GM19467 (cell line): ENCODE results near the gene ITGA6.

Source experiments
- ATAC-seq: cut with Tn5 transposase; IDR thresholded peaks from one replicate; pipeline ENCODE4 v1.9.1; 2021; ENCODE audit warnings: mild to moderate bottlenecking, moderate library complexity; ENCODE audit not compliant: unreplicated experiment

The ITGA6 gene

DNA sequence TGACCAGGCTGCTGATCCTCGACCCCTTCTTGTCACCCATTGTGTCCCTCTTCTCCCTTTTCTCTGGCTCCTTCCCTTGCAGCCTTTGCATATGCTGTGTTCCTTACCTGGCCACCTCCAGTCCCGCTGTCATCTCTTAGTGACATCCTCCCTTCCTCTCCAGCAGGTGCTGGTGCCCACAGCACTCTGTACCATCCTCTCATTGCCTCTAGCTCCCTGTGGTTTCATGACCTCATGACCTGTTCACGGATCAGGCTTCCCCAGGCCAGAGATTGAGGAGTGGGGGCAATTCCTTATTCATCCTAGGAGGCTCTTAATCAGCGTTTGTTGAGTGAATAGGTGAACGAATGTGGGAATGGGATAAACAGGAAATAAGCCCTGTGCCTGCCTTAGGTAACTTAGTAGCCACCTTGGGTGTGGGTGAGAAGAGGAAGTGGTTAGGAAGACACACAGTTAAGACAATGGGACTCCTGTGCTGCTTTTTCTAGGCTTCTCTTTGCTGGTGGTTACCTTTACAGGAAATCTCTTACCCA lies 35.5 kb downstream of the ITGA6 start:
- ATAC-seq, result peak; percentile 48

DNA sequence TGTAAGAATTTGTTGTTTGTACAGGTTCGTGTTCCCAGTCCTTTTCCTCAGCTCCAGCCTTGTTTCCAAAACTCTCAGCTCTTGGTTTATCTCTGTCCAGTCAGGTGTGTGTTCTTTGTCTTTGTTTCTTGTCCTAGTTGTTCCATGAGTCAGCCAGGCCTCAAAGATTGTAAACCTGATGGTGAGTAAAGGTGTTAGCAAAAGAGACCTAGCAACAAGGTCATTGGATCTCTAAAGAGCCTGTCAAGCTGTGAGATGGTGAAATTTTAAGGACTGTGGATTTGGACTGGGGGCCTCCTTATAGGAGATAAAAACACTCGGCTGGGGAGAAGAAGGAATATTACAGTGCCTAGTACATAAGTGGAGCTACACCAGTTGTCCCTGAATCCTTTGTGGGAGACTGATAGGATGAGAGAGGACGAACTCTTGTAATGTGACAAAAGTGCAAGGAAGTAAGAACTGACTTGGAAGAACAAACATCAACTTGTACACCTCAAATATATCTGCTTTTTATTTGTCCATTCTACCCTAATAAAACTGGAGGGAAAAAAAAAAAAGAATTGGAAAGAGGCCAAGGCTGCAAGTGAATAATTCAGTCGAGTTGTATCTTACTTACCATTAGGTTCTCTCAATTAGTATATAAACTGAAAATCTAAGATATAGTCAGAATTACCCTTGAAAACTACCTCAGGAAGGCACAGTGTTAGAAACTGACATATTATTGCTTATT lies 37.2 kb downstream of the ITGA6 start:
- no peak for ATAC-seq

DNA sequence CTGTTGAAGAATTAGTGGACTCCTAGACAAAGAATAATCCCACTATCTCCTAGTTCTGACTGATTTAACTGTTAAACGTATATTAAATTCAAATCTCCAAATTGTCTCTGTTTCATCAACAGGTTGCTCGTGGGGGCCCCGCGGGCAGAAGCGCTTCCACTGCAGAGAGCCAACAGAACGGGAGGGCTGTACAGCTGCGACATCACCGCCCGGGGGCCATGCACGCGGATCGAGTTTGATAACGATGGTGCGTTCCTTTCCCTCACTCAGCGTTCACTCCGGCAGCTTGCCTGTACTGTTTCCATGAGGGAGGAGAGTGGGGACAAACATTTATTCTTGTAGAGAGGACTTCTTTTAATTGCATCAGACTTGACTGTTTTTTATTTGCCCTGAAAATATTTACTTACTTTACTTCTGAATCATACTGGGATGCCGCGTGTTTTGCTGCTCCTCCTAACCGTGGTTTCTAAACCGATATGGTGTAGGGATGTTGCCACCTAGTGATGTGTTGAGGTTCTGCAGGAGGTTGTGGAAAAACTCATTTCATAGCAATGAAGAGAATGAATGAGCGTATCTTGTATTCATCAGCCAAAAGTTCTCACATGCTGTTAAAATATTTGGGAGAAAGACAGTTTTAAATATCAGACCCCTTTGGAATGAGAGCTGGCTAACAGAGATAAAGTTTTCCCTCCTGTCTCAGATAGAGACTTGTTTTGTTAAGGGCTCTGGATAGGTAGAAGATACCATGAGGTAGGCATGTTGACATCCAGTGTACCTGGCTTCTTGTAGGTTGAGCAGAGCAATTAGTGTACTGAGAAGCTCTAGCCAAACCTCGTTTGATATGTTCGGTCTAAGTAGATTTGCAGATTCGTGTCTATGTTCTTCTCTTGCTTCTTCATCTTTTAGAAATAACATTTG lies 38.3 kb downstream of the ITGA6 start:
- ATAC-seq, result no peak

DNA sequence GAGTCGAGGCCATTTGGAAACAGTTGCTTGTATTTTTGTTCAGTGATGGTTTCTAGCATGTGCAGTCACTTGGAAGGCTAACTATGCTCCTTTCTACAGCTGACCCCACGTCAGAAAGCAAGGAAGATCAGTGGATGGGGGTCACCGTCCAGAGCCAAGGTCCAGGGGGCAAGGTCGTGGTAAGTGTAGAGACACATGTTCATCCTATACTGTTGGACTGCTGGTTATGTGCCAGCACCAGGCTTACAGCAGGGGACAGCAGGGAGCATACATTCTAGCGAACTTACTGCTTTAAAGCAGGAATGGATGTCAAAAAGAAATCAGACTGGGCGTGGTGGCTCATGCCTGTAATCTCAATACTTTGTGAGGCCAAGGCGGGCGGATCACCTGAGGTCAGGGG lies 40.0 kb downstream of the ITGA6 start:
- no peak for ATAC-seq

DNA sequence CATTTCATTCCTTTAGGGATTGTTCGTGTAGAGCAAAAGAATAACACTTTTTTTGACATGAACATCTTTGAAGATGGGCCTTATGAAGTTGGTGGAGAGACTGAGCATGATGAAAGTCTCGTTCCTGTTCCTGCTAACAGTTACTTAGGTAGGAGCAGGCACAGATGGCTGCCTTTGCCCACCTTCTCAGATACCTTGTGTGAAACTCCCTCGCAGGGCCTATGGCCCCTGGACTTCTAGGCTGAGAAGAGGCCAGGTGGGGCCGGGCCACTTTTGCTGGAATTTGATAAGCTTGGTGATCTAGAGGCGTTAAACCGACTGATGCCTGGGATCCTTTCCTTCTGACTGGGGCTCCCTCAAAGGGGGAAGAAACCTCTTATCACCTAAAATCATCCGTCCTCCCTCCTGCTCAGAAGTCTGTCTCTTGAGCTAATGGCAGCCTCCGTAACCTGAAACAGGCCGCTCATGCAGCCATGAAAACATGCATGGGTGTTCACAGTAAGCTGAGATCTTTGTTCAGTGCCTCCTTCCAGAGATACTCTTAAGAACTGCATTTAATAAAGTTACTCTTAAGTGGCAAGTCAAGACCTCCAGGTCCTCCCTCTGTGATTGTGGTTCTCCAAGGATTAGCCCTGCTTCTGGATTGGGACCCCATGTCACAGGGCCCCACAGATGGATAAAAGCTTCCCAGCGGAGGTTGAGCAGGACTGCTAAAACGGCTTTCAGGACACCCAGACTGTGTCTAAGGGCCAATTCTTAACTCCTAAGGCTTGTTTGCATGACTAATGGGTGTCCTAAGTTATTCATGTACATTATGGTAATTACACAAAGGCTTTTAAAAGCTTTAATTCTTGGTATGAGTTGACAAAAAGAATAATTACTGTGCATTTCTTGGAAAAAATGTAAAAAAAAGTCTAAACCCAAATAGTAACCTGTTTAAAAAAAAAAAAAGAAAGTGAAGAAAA lies 43.9 kb downstream of the ITGA6 start:
- ATAC-seq, result no peak

DNA sequence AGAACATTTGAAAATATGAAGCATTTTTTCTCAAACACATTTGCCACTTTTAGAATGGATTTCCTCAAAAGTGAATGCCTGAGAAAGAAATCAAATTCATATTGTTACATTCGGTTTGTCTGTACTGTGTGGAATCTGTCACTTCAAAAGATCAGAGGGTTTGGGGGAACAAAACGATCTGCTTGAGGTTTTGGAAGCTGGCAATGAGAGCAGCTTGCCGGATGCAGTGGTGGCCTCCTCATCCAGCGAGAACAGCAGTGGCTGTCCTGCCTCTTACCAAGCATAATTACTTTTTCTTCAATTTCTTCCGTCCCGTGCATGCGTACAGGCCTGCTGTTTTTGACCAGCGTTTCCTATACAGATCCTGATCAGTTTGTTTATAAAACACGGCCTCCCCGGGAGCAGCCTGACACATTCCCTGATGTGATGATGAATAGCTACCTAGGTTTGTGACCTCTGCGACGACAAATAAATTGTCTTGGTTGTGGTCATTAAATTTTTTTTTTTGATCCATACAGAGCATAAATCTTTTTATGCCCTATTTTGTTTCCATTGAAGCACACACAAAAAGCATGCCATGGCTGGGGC lies 45.2 kb downstream of the ITGA6 start:
- ATAC-seq, result no peak

DNA sequence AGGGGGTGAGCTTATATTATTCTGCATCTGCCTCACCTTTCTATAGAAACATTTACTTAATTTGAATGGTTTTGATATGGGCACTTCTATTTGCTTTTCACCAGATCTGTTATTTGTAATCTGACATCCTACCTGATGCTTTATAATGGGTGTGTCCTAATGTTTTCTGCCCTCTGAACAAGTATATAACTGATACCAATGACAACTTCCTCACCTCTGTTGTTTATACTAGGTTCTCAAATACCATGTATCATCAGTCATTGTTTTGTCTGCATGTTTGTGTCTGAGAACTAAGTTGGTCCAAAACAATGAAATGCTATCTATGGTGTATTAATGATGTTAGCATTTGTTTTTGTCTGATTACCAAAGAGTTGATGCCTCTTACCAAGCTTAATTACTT lies 45.8 kb downstream of the ITGA6 start:
- ATAC-seq, result no peak

DNA sequence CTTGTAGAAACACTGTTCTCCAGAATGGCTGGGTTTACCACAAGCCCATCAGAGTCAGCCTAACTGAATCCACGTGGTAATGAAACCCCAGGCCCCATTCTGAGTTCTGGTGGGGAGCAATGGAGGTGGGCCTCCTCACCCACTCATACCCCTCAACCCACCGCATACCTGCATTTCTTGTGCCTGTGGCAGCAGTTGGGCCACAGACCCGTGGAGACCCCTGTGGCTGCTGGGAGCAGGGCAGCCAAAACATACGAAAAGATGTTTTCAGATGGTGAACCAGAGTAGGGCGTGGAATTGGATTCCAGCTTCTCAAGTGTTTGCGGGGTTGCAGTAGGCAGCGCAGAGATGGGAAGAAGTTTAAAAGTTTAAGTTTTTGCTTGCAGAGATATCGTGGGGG lies 51.0 kb downstream of the ITGA6 start:
- ATAC-seq, result no peak

DNA sequence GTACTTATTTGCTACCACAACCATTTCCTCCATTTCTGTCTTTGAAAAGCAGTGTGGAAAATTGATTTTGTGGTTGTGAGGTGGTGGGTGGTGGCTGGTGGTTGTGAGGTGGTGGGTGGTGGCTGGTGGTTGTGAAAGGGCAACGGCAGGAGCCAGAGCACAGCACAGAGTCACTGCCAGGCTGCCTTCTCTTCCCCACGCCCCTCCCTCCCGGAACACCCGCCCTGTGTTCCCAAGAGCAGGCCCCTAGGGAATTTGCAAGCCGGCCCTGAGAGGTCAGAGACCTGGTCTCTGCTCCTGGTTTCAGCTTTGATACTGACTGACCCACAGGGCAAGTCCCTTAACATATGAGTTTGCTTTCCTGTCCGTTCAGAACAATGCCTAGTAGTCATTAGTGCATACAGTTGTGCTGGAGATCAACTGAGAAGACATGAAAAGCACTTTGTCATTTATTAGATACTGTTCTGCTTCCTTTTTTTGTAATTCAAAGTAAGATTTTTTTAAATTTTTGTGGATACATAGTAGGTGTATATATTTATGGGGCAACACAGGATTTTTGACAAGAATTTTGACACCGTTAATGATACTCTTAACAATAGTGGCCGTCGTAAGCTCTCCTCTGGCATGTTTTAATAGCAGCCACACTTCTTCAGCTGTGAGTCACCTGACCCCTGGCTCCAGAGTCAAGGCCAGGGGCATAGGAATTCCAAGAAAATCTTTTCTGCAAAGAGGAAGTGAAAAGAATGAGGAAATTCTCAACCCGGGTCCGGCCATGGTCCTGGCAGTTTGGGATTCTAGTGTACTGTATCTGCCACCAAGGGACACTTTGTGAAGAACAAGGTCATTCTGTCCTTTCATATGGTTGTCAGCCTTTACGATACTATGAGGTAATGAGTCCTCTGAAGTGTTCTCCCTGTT lies 53.2 kb downstream of the ITGA6 start:
- no peak for ATAC-seq

DNA sequence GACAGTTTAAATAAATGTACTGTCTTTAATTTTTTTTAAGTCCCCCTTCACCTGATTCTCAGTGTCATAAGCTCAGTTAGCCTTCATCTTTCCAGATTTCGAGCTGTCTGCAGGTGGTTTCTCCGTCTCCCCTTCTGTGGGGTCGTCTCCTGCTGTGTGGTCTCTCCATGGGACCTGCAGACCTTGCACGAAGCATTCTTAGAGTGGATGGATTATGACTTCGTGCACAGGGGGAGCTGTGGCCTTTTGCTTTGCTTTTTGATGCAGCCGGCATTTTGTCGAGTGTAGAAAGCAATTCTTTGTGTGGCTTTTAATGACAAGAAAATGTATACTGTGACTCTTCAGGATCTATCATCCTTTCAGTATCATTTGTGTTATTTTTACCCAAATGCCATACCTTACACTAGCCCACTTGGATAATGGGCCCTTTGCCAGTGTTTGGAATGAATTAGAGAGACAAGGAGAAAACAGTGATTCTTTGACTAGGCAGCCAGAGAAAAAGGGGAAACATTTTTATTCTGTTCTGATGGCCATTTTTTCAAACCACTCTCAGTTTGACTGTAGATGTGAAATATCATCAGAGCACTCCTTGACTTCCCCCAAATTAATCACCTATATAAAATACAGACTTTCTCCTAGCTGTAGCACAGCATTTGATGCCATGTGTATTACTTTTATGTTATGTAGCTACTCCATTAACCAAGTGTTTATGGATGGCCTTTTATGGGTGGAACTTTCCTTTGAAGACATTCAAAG lies 54.3 kb downstream of the ITGA6 start:
- ATAC-seq, result no peak

DNA sequence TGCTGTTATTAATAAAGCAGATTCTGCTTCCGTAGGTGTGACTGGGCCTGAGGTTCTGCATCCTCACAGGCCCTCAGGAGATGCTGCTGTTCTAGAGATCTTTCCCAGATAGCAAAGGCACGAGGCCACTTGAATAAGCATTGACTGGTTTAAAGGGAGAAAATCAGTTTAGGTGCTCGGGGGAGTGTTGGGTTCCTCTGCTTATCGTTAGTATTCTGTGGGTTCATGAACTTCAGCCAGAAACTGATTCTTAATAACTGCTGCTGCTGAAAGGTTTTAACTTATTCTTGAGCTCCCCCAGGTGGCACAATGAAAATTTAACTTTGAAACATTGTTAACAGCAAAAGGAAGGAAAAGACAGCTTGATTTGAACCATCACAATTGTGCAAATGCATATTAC lies 56.9 kb downstream of the ITGA6 start:
- no peak for ATAC-seq

DNA sequence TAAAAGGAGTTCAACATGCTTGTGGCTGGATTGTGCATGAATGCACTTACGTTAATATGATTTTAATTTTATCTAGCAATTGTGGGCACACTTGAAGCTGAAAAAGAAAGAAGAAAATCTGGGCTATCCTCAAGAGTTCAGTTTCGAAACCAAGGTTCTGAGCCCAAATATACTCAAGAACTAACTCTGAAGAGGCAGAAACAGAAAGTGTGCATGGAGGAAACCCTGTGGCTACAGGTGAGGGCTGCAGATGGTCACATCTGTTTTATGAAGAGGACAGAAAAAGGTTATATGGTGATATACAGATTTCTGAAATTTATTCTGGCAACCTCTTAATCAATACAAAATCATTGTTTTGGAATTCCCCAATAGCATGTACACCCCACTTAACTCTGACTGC lies 57.3 kb downstream of the ITGA6 start:
- no peak for ATAC-seq

DNA sequence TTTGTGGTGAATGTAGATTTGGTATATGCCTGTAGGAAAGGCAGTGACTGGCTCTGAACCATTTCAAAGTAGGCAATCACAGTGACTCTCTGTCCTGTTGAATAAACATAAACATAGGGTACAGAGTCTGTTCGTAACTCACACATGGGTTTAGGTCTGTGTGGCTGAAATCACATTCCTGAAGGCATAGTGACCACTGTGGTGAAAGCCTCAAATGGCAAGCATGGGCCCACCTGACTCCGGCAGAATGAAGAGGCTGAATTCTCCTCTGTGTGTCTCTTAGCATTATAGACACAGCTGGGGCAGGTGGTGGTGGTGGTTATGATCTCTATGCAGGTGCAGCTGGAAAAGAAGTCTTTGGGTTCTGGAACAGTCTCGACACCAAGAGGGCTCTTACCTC lies 61.2 kb downstream of the ITGA6 start:
- ATAC-seq, result no peak

DNA sequence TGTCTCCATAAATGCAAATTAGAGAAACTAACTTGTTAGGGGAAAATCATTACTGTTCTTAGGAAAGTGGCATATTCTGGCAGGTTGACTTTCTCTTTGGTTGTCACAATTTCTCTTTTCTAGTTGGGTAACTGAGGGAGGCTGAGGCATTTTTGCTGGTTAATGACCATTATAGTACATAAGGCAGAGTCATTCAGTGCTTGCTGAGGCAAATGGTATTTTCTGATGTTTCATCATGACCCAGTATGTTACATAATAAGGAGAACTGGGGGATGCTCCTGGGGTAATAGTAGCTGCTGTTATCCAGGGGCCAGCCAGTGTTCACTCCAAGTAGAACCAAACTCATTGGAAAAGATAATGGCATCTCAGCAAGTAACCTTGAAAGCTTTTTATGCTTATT lies 62.3 kb downstream of the ITGA6 start:
- no peak for ATAC-seq

DNA sequence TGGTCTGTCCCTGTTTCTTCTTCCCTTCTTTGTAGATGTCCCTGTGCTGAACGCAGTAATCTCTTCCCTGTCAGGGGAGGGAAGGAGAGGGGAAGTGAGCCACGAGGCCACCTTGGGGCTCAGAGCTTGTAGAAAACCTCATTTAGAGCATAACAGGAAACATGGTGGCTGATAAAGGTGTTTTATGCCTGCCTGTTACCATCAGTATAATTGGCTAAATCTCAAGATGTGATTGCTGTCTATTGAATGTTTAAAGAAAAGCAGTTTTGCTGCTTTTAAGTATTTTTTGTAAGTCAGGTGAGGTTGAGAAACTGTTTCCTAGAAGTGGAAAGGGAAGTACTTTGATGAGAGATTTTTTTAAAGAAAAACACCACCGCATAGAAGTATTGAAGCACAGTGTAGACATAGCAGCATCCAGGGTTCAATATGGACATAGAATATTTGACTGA lies 68.8 kb downstream of the ITGA6 start:
- ATAC-seq, result no peak

DNA sequence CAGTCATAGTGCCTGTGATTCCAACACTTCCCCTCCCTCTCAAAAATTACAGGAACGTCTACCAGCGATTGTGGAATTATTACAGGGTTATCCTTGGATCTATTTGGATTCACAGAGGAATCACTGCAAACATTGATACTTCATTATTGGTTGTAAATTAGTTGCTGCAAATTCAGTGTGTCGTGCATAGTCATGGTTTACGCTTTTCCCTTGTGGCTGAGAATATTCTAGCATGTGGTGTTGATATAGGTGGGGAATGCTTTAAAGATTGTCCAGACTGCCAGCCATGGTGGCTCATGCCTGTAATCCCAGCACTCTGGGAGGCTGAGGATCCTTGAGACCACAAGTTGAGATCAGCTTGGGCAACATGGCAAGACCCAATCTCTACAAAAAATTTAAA lies 79.8 kb downstream of the ITGA6 start:
- ATAC-seq, result no peak

DNA sequence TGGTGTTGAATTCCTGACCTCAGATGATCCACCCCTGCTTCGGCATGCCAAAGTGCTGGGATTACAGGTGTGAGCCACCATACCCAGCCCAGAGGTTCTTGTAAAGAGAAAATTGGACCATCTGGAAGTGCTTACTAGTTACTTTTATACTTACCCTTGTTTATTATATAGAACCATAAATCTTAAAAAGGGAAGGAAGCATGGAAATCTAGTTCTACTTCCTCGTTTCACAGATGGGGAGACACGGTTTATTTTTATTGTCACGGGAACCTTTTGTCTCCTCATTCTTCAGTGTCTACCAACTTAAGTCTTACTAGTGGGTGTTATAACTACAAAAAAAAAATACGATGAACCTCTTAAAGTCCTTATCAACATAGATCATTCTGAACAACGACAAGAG lies 82.7 kb downstream of the ITGA6 start:
- ATAC-seq, result no peak

DNA sequence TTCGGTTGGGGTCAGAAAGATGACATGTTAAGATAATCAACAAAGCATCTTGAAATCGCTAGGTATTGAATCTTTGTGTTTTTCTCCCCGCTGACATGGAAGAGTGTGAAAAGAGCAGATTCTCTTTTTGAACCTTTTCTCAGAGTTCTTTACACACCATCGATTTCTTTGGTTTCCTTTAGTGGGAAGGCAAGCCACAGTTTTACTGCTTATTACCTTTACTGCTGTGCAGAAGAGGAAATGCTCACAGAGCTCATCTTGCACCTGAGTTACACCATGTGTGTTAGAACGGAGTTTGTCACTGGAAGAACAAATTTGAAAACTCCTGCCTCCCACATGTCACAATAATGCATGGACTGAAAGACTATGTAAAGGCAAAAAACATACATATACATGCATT lies 83.2 kb downstream of the ITGA6 start:
- ATAC-seq, result no peak
